Measurements from ENCODE around the gene CLMP.

The CLMP gene

GRCh38 chr11:123231777-123232176, 36.7 kb upstream of the CLMP start:
- intact Hi-C loops (cut with DNase I; ENCODE audit: low total_unique reads): no loop called here
- H3K27me3 ChIP-seq: peaks cover 0 to 11% of the 10 kb centered on the region in 2 donors
- no peak overlapping the region for H3K4me3 ChIP-seq
- no peak overlapping the region for H3K27ac ChIP-seq
- H3K9me3 ChIP-seq: no peaks in the 10 kb centered on the region
- no peaks in the 10 kb centered on the region for H3K4me1 ChIP-seq
- no peaks in the 10 kb centered on the region for H3K36me3 ChIP-seq
- DNase-seq: no peak
- TF ChIP-seq, protein P1, sequence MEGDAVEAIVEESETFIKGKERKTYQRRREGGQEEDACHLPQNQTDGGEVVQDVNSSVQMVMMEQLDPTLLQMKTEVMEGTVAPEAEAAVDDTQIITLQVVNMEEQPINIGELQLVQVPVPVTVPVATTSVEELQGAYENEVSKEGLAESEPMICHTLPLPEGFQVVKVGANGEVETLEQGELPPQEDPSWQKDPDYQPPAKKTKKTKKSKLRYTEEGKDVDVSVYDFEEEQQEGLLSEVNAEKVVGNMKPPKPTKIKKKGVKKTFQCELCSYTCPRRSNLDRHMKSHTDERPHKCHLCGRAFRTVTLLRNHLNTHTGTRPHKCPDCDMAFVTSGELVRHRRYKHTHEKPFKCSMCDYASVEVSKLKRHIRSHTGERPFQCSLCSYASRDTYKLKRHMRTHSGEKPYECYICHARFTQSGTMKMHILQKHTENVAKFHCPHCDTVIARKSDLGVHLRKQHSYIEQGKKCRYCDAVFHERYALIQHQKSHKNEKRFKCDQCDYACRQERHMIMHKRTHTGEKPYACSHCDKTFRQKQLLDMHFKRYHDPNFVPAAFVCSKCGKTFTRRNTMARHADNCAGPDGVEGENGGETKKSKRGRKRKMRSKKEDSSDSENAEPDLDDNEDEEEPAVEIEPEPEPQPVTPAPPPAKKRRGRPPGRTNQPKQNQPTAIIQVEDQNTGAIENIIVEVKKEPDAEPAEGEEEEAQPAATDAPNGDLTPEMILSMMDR (IDR thresholded peaks at IDR 0.05): no peak

DNA sequence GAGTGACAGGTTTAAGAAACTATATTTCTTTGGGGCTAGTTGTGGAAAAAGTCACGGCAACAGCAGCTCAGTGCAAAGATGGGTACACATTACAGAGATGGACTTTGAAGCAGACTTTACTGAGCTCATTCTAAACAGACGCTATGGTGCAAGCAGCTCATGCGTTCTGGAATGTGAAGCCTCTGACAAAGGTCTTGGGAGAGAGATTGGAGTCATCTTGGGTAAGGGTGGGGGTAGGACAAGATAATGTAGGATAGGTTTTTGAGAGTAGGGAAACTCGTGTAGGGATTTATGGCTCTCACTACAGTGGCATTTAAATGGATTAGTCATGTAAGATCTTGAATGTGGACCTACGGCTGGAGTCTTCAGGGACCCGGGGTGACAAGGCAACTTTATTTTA, 36.2 kb upstream of the CLMP start:
- no peak overlapping the region for H3K27ac ChIP-seq
- no peak overlapping the region for H3K4me3 ChIP-seq
- TF ChIP-seq, protein P1 (IDR thresholded peaks at IDR 0.05): no peak
- DNase-seq: no peak
- no peaks in the 10 kb centered on the region for H3K36me3 ChIP-seq
- no peaks in the 10 kb centered on the region for H3K4me1 ChIP-seq
- peaks cover 0 to 11% of the 10 kb centered on the region in 2 donors for H3K27me3 ChIP-seq
- intact Hi-C loops (cut with DNase I; ENCODE audit: low total_unique reads): no loop called here
- H3K9me3 ChIP-seq: no peaks in the 10 kb centered on the region

- no peaks in the 10 kb centered on the region for H3K9me3 ChIP-seq
- no peaks in the 10 kb centered on the region for H3K4me1 ChIP-seq
- H3K4me3 ChIP-seq: no peak overlapping the region
- no peak for DNase-seq
- no peaks in the 10 kb centered on the region for H3K36me3 ChIP-seq
- intact Hi-C loops (cut with DNase I; ENCODE audit: low total_unique reads): no loop called here
- TF ChIP-seq, protein P1 (IDR thresholded peaks at IDR 0.05): no peak
- peaks cover 0 to 14% of the 10 kb centered on the region in 2 donors for H3K27me3 ChIP-seq
- H3K27ac ChIP-seq: no peak overlapping the region
Measured at GRCh38 chr11:123230346-123230745, 35.3 kb upstream of the CLMP start.

GRCh38 chr11:123228496-123229163, 33.6 kb upstream of the CLMP start:
- TF ChIP-seq, protein P1 (IDR thresholded peaks at IDR 0.05): no peak
- DNase-seq: no peak
- Histone ChIP-seq H3K27me3 (peaks cover 0 to 14% of the 10 kb centered on the region in 2 donors), H3K4me1 (no peaks in the 10 kb centered on the region), H3K4me3 (no peak overlapping the region), H3K36me3 (no peaks in the 10 kb centered on the region), H3K27ac (no peak overlapping the region), H3K9me3 (no peaks in the 10 kb centered on the region)
- intact Hi-C loops (cut with DNase I; ENCODE audit: low total_unique reads): no loop called here

- Histone ChIP-seq H3K27me3 (peaks cover 0 to 14% of the 10 kb centered on the region in 2 donors), H3K27ac (no peak overlapping the region), H3K36me3 (no peaks in the 10 kb centered on the region), H3K4me3 (no peak overlapping the region), H3K4me1 (no peaks in the 10 kb centered on the region), H3K9me3 (no peaks in the 10 kb centered on the region)
- TF ChIP-seq, protein P1 (IDR thresholded peaks at IDR 0.05): no peak
- intact Hi-C loops (cut with DNase I; ENCODE audit: low total_unique reads): no loop called here
- no peak for DNase-seq
Measured at GRCh38 chr11:123227763-123228495, 32.9 kb upstream of the CLMP start.
